Heart left ventricle (tissue), 16 donors: ENCODE results near the gene LGALS3BP. TPM values are rescaled to one million over a fixed set of nuclear protein-coding genes. Genes with fewer than 3 reads are reported as not detected.
"Not testable (repeated sequence)": the region's sequence is repeated elsewhere in the genome, so short reads cannot be mapped to it uniquely, and the experiment has no call there.

Source experiments
- ATAC-seq, 4 donors: fragments of 200-7000 bp; cut with Tn5 transposase; one replicate each; pipeline ENCODE4 v1.9.1; 2020 to 2022; ENCODE audit warnings: moderate library complexity in 4 of 4, mild to moderate bottlenecking in 3 of 4, moderate number of reproducible peaks in 1 of 4
- DNase-seq, 5 donors: peaks; one replicate each; pipeline ENCODE4 v3.0.0-alpha.2; 2020
- H3K27ac ChIP-seq, 12 donors: fragments of 200-600 bp; sonication (generic) in 4 of 12; one replicate each; pipeline versions ENCODE4 v1.5.0 to v1.8.0; 2016 to 2022; ENCODE audit warnings: mild to moderate bottlenecking in 2 of 12
- H3K27me3 ChIP-seq, 9 donors: fragments of 200-600 bp; sonication (generic) in 2 of 9; one replicate each; pipeline versions ENCODE4 v1.5.1 to v1.8.0; 2016 to 2022; ENCODE audit warnings: mild to moderate bottlenecking in 3 of 9
- H3K36me3 ChIP-seq, 9 donors: fragments of 200-600 bp; sonication (generic) in 2 of 9; one replicate each; pipeline versions ENCODE4 v1.5.0 to v1.8.0; 2018 to 2022; ENCODE audit warnings: mild to moderate bottlenecking in 2 of 9
- H3K4me1 ChIP-seq, 12 donors: fragments of 200-600 bp; sonication (generic) in 4 of 12; one replicate each; pipeline versions ENCODE4 v1.5.0 to v1.8.0; 2016 to 2022; ENCODE audit warnings: mild to moderate bottlenecking in 3 of 12
- H3K4me3 ChIP-seq, 12 donors: fragments of 200-600 bp; sonication (generic) in 4 of 12; one replicate each; pipeline versions ENCODE4 v1.5.0 to v1.8.0; 2017 to 2022; ENCODE audit warnings: mild to moderate bottlenecking in 9 of 12, moderate library complexity in 4 of 12
- H3K9me3 ChIP-seq, 12 donors: fragments of 200-600 bp; sonication (generic) in 4 of 12; one replicate each; pipeline versions ENCODE4 v1.5.0 to v1.8.0; 2016 to 2022; ENCODE audit warnings: mild to moderate bottlenecking in 1 of 12
- POLR2A ChIP-seq, 2 donors: fragments of 450-650 bp; IDR thresholded peaks; one replicate each; pipeline ENCODE4 v1.6.1; 2017; ENCODE audit warnings: antibody characterized with exemption in 2 of 2, mild to moderate bottlenecking in 2 of 2, moderate library complexity in 2 of 2
- WGBS, 4 donors: extraction: QIAGEN DNeasy Blood & Tissue Kit in 2 of 4; methylation state at CpG; one replicate each; pipeline versions ENCODE4 v1.1.5 to v1.1.7; 2013 to 2018; 5-methylcytosine and 5-hydroxymethylcytosine counted together
- intact Hi-C, 10 donors: fragments of 100-400 bp; cut with DNase I; formaldehyde crosslinking; loops; one replicate each; pipeline versions ENCODE4 v1.11.1 to v1.14.2; 2022
- polyA plus RNA-seq, 2 donors: library from polyadenylated mRNA; stranded (reverse); fragments of 200-250 nt; gene quantifications; one replicate each; pipeline ENCODE4 v1.2.3, GENCODE V29; 2013
- total RNA-seq, 9 donors: library from RNA; depleted of rRNA in 2 of 9; stranded (reverse); fragments of >200 nt in 2 of 9; fragmentation: NEBNext Ultra II Directional in 3 of 9; extraction: Animal tissue kit (Norgen Biotek cat#: 25700) in 3 of 9; gene quantifications; one replicate each; pipeline versions ENCODE4 v1.1.0 to v1.2.4, GENCODE V29; 2016 to 2023
- TF ChIP-seq, protein P1 (sequence below), 12 donors: fragments of 200-600 bp; sonication (generic) in 4 of 12; IDR thresholded peaks; one replicate each; pipeline versions ENCODE4 v1.5.0 to v1.8.0; 2018 to 2022; ENCODE audit warnings: antibody characterized with exemption in 12 of 12, mild to moderate bottlenecking in 5 of 12
- donor health status: ischemic (EF 13 %, LVEDD 7.1; RV severe dilation, severe dysfunction).
- donor health status: healthy with polysubstance abuse.
- donor health status: DM: no; HTN: yes; CAD: no.
- donor health status: DM: no; HTN: no; CAD: no.
- donor health status: ischemic (EF 25% LVEDD 6.9; RV normal size, moderate dysfunction).
- donor health status: ischemic (EF 25% LVEDD 5.7; RV mildly dilated, moderate dysfunction).
- donor health status: healthy.
- donor health status: DM: yes; HTN: yes; CAD: no.
- donor health status: ischemic (EF 35%, LVEDD 5.7; RV mildly dilated, moderate dysfunction).
- donor health status: nonischemic (EF 11% LVEDD 7.7; RV severe dilation, severe dysfunction).
- donor health status: DM: yes; HTN: yes; CAD: no.
- donor health status: PGD.
- donor health status: ischemic (EF 29% LVEDD 5.4; RV normal size, mild dysfunction).
- donor health status: nonischemic (EF 23%, LVEDD 6.1; RV moderate dilation, normal function).

The LGALS3BP gene
- total and polyA plus RNA-seq, 11 donors: 178 to 1,343 (median 547) TPM

DNA sequence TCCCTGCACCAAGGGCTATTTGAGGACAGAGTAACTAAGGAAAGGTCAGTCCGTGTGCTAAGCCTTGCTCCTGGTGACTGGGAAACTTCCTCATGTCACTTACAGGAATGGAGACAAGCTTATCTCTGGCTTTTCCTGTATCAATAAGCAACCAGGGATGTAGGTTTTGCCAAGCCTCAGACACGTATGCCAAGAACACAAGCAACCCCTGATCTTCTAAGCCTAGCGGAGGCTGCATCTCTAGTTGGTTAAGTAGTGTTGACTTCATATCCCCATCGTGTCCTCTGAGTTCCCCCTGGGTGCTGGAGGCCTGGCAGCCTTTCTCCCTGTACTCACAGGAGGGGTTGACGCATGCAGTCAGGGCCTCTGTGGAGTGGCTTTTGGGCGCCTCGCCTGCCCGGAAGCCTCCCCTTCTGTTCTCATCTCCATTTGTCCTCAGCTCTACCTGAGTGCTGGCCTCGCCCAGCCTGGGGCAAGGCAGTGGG, 42.8 kb upstream of the LGALS3BP start:
- peak; percentile 41 to 74 (median 60) for ATAC-seq
- peak overlapping the region; percentile 55 to 98 (median 90) for H3K27ac ChIP-seq
- peaks cover 4 to 80% (median 72%) of the 10 kb centered on the region in 12 donors for H3K4me1 ChIP-seq
- TF ChIP-seq POLR2A (IDR thresholded peaks at IDR 0.05): peak in 1 of 2 donors; percentile 32
- TF ChIP-seq, protein P1, sequence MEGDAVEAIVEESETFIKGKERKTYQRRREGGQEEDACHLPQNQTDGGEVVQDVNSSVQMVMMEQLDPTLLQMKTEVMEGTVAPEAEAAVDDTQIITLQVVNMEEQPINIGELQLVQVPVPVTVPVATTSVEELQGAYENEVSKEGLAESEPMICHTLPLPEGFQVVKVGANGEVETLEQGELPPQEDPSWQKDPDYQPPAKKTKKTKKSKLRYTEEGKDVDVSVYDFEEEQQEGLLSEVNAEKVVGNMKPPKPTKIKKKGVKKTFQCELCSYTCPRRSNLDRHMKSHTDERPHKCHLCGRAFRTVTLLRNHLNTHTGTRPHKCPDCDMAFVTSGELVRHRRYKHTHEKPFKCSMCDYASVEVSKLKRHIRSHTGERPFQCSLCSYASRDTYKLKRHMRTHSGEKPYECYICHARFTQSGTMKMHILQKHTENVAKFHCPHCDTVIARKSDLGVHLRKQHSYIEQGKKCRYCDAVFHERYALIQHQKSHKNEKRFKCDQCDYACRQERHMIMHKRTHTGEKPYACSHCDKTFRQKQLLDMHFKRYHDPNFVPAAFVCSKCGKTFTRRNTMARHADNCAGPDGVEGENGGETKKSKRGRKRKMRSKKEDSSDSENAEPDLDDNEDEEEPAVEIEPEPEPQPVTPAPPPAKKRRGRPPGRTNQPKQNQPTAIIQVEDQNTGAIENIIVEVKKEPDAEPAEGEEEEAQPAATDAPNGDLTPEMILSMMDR (IDR thresholded peaks at IDR 0.05): no peak
- H3K36me3 ChIP-seq: no peaks in the 10 kb centered on the region
- intact Hi-C loops: loop anchor here in 4 of 10 donors (5.0 to 10.0 kb wide), 4 partner anchors 55 to 372 kb away; no protein-coding TSS in a partner anchor
- peak; percentile 68 to 92 (median 68) for DNase-seq
- H3K27me3 ChIP-seq: peaks cover 0 to 34% (median 0%) of the 10 kb centered on the region in 9 donors
- WGBS, 4 donors: 23 to 46% (median 36%) methylated on average over 9 of the region's 9 CpGs
- H3K4me3 ChIP-seq: peak overlapping the region in 4 of 12 donors; percentile 15 to 85 (median 83)
- no peaks in the 10 kb centered on the region for H3K9me3 ChIP-seq

DNA sequence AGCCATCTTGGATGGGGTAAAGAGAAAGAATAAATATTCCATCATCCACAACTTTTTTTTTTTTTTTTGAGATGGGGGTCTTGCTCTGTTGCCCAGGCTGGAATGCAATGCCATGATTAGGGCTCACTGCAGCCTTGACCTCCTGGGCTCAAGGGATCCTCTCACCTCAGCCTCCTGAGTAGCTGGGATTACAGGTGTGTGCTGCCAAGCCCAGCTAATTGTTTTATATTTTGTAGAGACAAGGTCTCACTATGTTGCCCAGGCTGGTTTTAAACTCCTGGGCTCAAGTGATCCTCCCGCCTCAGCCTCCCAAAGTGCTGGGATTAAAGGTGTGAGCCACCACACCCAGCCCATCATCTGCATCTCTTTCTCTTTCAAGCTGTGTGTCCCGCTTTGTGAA, 42.2 kb upstream of the LGALS3BP start:
- intact Hi-C loops: loop anchor here in 6 of 10 donors (2.0 to 10.0 kb wide), 7 partner anchors 17 to 373 kb away; no protein-coding TSS in a partner anchor

DNA sequence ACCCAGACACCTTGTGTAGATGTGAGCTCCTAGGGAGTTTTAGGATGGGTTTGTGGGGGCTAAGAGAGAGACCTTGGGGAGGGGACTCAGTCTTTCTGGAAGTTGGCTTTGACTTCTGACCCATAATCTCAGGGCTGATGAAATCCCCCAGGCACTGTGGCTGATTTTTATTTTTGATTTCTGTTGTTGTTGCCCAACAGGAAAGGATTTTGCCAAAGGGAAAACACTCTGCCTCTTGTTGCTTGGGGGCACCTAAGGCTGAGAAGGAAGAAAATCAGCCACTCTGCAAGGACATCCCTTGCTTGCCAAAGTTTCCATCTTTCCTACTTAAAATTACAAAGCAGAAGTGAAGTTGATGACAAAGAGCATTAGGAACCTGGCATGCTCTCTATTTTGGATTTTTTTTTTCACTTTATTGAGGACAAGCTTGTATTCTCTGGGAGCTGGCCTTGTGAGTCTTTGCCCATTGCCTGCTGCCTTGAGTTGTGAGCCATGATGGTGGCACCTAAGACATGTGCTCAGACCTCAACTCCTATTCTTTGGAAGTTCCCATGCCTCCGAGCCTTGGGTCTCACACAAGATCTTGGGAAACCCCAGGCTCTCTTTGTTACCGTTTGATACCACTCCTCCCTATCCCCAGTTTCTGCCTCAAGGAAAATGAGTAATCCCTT, 41.0 kb upstream of the LGALS3BP start:
- no peak for ATAC-seq
- H3K36me3 ChIP-seq: no peaks in the 10 kb centered on the region
- DNase-seq: peak in 1 of 5 donors; percentile 11
- 63 to 77% (median 69%) methylated on average over 2 of the region's 2 CpGs for WGBS, 4 donors
- H3K27ac ChIP-seq: peak overlapping the region in 11 of 12 donors; percentile 14 to 98 (median 80)
- peaks cover 0 to 34% (median 0%) of the 10 kb centered on the region in 9 donors for H3K27me3 ChIP-seq
- peaks cover 0 to 62% (median 55%) of the 10 kb centered on the region in 12 donors for H3K4me1 ChIP-seq
- no peaks in the 10 kb centered on the region for H3K9me3 ChIP-seq
- TF ChIP-seq POLR2A (IDR thresholded peaks at IDR 0.05): no peak
- TF ChIP-seq, protein P1 (IDR thresholded peaks at IDR 0.05): no peak
- peak overlapping the region in 1 of 12 donors; percentile 1 for H3K4me3 ChIP-seq
- intact Hi-C loops: loop anchor here in 6 of 10 donors (2.0 to 10.0 kb wide), 7 partner anchors 18 to 374 kb away; no protein-coding TSS in a partner anchor

More for the DNA sequence above, 42.2 kb upstream of the LGALS3BP start:
- not testable (repeated sequence) for H3K4me3 ChIP-seq, DNase-seq, H3K9me3 ChIP-seq, H3K36me3 ChIP-seq, ATAC-seq
- Histone ChIP-seq H3K27me3 (peaks cover 0 to 34% (median 0%) of the 10 kb centered on the region in 9 donors), H3K27ac (peak overlapping the region; percentile 55 to 98 (median 90)), H3K4me1 (peaks cover 0 to 74% (median 66%) of the 10 kb centered on the region in 12 donors)
- 83 to 91% (median 89%) methylated on average over 2 of the region's 2 CpGs for WGBS, 4 donors

DNA sequence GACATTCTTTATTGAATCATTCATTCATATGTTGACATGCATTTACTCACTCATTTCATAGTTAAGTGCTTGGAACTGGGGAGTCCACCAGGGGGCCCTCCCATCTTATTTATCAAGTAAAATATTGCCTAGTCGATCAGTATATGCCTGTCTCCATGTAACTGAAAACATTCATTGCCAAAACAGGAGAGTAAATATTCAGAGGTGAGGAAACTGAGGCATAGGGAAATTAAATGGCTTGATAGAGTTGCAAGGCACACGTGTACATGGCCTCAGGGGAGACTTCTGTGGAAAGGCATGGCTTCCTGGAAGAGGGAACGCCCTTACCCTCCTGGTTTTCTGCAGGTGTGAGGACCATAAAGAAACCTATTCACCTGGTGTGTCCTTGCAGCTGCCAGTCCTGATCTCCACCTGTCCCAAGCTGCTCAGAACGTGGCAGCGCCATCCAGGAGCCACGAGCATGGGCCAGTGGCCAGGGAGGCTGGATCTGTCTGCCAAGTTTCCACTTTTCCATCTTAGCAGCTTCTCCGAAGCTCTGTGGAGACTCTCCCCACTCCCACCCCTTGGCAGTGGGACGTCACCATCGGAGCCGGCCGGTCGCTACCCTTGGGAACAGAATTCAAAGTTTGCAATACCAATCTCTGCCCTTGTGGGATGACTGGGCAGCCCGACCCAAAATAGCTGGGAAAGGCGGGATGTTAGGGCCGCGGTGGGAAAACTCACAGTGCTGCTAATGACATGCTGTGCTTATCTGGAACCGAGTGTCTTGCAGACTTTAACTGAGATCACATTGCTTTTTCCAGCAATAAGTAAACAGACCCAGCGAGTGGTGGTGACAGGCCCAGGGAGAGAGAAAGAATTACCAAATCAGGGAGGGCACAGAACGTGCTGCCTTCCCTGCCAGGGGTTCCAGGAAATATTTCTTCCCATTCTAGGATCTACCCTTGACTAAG, 40.2 kb upstream of the LGALS3BP start:
- Histone ChIP-seq H3K27me3 (peaks cover 0 to 28% (median 0%) of the 10 kb centered on the region in 9 donors), H3K9me3 (no peaks in the 10 kb centered on the region), H3K27ac (peak overlapping the region; percentile 21 to 98 (median 80)), H3K4me3 (peak overlapping the region in 2 of 12 donors; percentile 1 to 10), H3K4me1 (peaks cover 0 to 54% (median 46%) of the 10 kb centered on the region in 12 donors), H3K36me3 (no peaks in the 10 kb centered on the region)
- 17 to 23% (median 19%) methylated on average over 17 to 19 of the region's 19 CpGs for WGBS, 4 donors
- peak; percentile 58 to 86 (median 74) for DNase-seq
- intact Hi-C loops: loop anchor here (1.0 to 10.0 kb wide), 11 partner anchors 19 to 375 kb away; no protein-coding TSS in a partner anchor
- ATAC-seq: peak; percentile 29 to 44 (median 36)
- TF ChIP-seq, protein P1 (IDR thresholded peaks at IDR 0.05): peak; percentile 57 to 82 (median 75)
- no peak for TF ChIP-seq POLR2A (IDR thresholded peaks at IDR 0.05)
